Nephron progenitor cell (in vitro differentiated cells): ENCODE results near the gene HBD.
"Not testable (repeated sequence)": the region's sequence is repeated elsewhere in the genome, so short reads cannot be mapped to it uniquely, and the experiment has no call there.

Experiments
- DNase-seq: peaks from one replicate; pipeline ENCODE4 v3.0.0; 2021
- H3K27ac Mint-ChIP-seq: 2 replicates; pipeline ENCODE4 v1.8.0; 2021; ENCODE audit warnings: mild to moderate bottlenecking, moderate library complexity, mixed read lengths
- H3K27me3 Mint-ChIP-seq: 2 replicates; pipeline ENCODE4 v1.8.0; 2021; ENCODE audit warnings: mild to moderate bottlenecking, low read depth, mixed read lengths; ENCODE audit not compliant: poor library complexity
- H3K36me3 Mint-ChIP-seq: 2 replicates; pipeline ENCODE4 v1.8.0; 2021; ENCODE audit warnings: low read depth, mixed read lengths
- H3K4me1 Mint-ChIP-seq: 2 replicates; pipeline ENCODE4 v1.8.0; 2021; ENCODE audit warnings: mixed read lengths
- H3K4me3 Mint-ChIP-seq: 2 replicates; pipeline ENCODE4 v1.8.0; 2021; ENCODE audit warnings: mild to moderate bottlenecking, moderate library complexity, mixed read lengths
- H3K9me3 Mint-ChIP-seq: 2 replicates; pipeline ENCODE4 v1.8.0; 2021; ENCODE audit warnings: mild to moderate bottlenecking, moderate library complexity, mixed read lengths
- CTCF ChIP-seq: fragments of 200-600 bp; sonication (generic); IDR thresholded peaks from 2 replicates; pipeline ENCODE4 v1.5.0; 2021; ENCODE audit warnings: antibody characterized with exemption

HBD gene

GRCh38 chr11:5258543-5259262, 24.4 kb upstream of the HBD start:
- H3K4me1 Mint-ChIP-seq = peaks cover 17% of the 10 kb centered on the region
- TF ChIP-seq CTCF = no peak
- DNase-seq = peak; percentile 21
- H3K27me3 Mint-ChIP-seq = peaks cover 2% of the 10 kb centered on the region
- H3K4me3 Mint-ChIP-seq = no peak overlapping the region
- peaks cover 38% of the 10 kb centered on the region for H3K9me3 Mint-ChIP-seq
- peaks cover 7% of the 10 kb centered on the region for H3K36me3 Mint-ChIP-seq
- H3K27ac Mint-ChIP-seq = peak overlapping the region; percentile 54

- no peak for DNase-seq
- no peak for TF ChIP-seq CTCF
These were observed 23.0 kb upstream of the HBD start for GRCh38 chr11:5257296-5257695.

GRCh38 chr11:5254646-5255413, 20.5 kb upstream of the HBD start, which contains the start of gene HBG2:
HBG2 (minus strand) TSS chr11:5254781; CDS start chr11:5254728, 53 bp downstream.
- not testable (repeated sequence) for DNase-seq, H3K27ac Mint-ChIP-seq, H3K36me3 Mint-ChIP-seq, H3K4me3 Mint-ChIP-seq, H3K27me3 Mint-ChIP-seq
- H3K4me1 Mint-ChIP-seq = peaks cover 26% of the 10 kb centered on the region
- H3K9me3 Mint-ChIP-seq = peaks cover 12% of the 10 kb centered on the region

More at GRCh38 chr11:5257296-5257695, 23.0 kb upstream of the HBD start:
- Mint-ChIP-seq H3K4me1 (peaks cover 24% of the 10 kb centered on the region), H3K27me3 (peaks cover 2% of the 10 kb centered on the region), H3K36me3 (peaks cover 7% of the 10 kb centered on the region), H3K9me3 (peaks cover 36% of the 10 kb centered on the region), H3K27ac (no peak overlapping the region), H3K4me3 (no peak overlapping the region)

GRCh38 chr11:5254023-5254422, 19.7 kb upstream of the HBD start:
- H3K4me3 Mint-ChIP-seq, H3K27me3 Mint-ChIP-seq, H3K9me3 Mint-ChIP-seq, H3K27ac Mint-ChIP-seq, DNase-seq, H3K36me3 Mint-ChIP-seq: not testable (repeated sequence)
- H3K4me1 Mint-ChIP-seq = peaks cover 26% of the 10 kb centered on the region

GRCh38 chr11:5253440-5253839, 19.2 kb upstream of the HBD start:
- peaks cover 20% of the 10 kb centered on the region for H3K4me1 Mint-ChIP-seq
- not testable (repeated sequence) for H3K36me3 Mint-ChIP-seq, H3K9me3 Mint-ChIP-seq, H3K4me3 Mint-ChIP-seq, H3K27me3 Mint-ChIP-seq, DNase-seq, H3K27ac Mint-ChIP-seq

- no peak for DNase-seq
- Mint-ChIP-seq H3K4me3 (no peak overlapping the region), H3K27ac (no peak overlapping the region), H3K27me3 (peaks cover 2% of the 10 kb centered on the region), H3K4me1 (peaks cover 15% of the 10 kb centered on the region), H3K36me3 (no peaks in the 10 kb centered on the region), H3K9me3 (no peaks in the 10 kb centered on the region)
- TF ChIP-seq CTCF = no peak
These were observed 18.6 kb upstream of the HBD start for GRCh38 chr11:5252919-5253265.

- peaks cover 9% of the 10 kb centered on the region for H3K4me1 Mint-ChIP-seq
- no peak overlapping the region for H3K27ac Mint-ChIP-seq
- DNase-seq = no peak
- peaks cover 2% of the 10 kb centered on the region for H3K27me3 Mint-ChIP-seq
- no peaks in the 10 kb centered on the region for H3K36me3 Mint-ChIP-seq
- TF ChIP-seq CTCF = no peak
- no peak overlapping the region for H3K4me3 Mint-ChIP-seq
- H3K9me3 Mint-ChIP-seq = no peaks in the 10 kb centered on the region
These were observed 18.1 kb upstream of the HBD start for GRCh38 chr11:5252192-5252918.
